NCI-H1694 (cell line): ENCODE results near the gene MOB3B.

Source experiments
- DNase-seq: peaks from one replicate; lab custom pipeline; 2025; lab: John Stamatoyannopoulos, UW

Gene MOB3B

DNA sequence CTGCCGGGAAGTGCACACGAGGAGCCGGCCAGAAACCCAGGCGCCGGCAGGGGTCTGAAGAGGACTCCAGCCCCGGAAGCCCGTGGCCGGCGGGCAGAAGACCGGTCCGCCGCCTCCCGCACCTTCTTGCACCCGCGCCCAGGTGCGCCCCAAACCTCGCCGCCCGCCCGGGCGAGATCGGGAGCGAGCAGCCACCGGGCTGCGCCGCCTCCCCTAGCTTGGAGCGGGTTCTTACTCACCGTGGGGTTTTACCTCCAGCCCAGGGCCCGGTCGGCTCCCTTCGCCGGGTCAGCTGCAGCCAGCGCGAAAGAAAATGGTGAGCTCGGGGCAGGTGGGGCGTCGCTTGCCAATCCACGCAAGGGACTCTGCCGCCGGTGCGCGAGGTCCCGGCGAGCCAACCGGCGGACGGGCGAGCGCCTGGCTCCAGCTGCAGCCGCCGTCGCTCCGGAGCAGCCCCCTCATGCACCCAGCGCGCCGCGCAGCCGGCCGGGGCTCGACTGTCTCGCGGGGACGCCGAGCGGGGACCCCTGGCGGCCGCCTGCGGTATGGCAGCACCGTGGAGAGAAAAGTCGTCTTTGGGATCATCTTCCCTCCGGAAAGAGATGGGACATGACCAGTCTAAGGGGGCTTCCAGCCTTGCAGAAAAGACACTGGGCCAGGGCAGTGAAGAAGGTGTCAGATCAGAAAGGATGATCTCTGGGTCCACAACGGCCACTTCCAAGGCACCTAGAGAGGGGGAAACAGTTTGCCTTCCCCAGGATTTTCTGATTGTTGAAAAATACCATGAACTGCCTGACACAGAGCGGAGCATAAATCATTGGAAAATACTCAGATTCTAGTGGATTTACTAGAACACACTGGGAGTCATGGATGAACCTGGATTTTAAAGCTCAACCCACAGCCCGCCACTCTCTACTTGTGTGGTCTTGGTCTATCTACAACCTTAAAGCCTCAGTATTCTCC is at the start of gene MOB3B:
MOB3B (minus strand) TSS at position 499 of the 963 bp plus-strand sequence. CDS start 74,264 bp downstream, outside the sequence.
- DNase-seq, result peak; percentile 41

DNA sequence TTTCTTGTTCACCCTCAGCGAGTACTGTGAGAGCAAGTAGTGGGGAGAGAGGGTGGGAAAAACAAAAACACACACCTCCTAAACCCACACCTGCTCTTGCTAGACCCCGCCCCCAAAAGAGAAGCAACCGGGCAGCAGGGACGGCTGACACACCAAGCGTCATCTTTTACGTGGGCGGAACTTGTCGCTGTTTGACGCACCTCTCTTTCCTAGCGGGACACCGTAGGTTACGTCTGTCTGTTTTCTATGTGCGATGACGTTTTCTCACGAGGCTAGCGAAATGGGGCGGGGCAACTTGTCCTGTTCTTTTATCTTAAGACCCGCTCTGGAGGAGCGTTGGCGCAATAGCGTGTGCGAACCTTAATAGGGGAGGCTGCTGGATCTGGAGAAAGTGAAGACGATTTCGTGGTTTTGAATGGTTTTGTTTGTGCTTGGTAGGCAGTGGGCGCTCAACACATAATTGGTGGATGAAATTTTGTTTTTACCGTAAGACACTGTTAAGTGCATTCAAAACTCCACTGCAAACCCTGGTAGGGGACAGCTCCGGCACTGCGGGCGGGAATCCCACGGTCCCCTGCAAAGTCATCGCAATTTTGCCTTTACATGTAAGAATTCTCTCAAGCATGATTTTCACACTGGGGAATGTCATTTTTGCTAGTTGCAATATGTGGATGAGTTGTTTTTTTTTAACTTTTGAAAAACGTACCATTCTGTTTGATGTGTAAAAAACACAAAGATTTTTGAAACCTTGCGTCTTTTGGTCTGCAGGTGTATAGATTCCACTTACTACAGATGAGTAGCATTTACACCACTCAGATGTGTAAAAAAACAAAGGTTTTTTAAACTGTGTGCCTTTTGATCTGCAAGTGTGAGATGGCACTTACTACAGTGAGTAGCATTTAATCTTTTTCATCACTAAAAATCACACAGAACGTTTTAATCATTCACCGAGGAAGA is 44.3 kb upstream of the MOB3B start:
- peak; percentile 99 for DNase-seq

DNA sequence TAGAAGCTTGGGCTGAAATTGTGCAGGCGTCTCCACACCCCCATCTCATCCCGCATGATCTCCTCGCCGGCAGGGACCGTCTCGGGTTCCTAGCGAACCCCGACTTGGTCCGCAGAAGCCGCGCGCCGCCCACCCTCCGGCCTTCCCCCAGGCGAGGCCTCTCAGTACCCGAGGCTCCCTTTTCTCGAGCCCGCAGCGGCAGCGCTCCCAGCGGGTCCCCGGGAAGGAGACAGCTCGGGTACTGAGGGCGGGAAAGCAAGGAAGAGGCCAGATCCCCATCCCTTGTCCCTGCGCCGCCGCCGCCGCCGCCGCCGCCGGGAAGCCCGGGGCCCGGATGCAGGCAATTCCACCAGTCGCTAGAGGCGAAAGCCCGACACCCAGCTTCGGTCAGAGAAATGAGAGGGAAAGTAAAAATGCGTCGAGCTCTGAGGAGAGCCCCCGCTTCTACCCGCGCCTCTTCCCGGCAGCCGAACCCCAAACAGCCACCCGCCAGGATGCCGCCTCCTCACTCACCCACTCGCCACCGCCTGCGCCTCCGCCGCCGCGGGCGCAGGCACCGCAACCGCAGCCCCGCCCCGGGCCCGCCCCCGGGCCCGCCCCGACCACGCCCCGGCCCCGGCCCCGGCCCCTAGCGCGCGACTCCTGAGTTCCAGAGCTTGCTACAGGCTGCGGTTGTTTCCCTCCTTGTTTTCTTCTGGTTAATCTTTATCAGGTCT is 43.5 kb upstream of the MOB3B start, which contains the start of gene C9orf72:
C9orf72 (minus strand) TSS at position 564 of the 716 bp plus-strand sequence. CDS start 6,361 bp downstream, outside the sequence.
- peak; percentile 44 for DNase-seq

DNA sequence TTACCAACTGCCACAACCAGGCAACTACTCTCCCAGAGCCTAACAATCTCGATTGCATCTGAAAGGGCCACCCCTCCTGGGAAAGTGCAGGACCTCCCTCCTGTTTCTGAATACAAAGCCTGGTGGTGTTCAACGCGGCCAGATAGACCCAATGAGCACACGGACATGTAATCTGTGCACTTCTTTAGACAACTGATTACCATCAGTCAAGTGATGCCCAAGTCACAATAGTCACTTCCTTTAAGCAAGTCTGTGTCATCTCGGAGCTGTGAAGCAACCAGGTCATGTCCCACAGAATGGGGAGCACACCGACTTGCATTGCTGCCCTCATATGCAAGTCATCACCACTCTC is 42.9 kb upstream of the MOB3B start:
- DNase-seq, result no peak

DNA sequence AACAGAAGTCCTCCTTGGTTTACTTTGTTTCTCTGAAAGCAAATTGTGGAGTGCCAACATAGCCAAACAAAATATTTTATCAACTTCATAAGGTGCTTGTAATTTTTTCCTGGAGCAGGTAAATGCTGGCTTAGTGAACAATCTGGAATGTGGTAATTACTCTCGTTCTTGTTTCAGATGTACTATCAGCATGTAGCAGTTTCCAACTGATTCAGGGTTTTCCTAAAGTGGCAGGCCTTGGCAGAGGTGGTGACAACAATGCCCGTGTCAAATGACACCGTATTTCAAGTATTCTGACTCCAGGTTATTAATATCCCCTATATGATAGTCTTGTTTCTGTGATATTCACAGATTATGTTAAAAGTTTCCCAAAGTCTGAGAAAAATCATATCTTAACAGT is 42.4 kb upstream of the MOB3B start:
- DNase-seq, result no peak

DNA sequence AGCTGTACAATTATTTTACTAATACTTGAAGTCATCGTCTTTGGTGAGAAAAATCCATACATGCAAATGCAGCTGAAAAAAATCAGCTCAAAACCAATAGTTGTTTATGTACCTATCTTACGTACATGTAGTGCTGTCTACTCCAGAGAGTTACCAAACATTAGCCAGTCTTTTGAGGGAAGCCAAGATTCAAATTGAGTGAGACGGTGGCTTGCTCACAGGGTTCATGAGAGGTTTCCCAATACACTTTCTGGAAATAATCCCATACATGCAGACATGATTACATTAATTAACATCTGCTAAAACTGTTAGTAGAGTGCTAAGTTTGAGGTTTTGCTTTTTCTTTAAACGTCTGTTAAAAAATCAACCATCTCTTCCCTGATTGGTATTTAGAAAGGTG is 41.4 kb upstream of the MOB3B start:
- DNase-seq, result no peak

DNA sequence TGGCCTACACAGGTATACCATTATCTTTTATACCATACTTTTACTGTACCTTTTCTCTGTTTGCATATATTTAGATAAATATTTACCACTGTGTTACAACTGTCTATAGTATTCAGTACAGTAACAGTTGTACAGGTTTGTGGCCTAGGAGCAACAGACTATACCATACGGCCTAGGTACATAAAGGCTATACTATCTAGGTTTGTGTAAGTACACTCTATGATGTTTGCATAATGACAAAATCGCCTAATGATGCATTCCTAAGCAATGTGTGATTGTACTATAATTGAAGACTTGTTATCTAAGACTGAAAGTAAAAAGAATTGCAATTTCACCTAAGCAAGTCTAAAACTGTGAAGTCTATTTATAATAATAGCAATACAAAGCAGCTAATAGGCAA is 39.8 kb upstream of the MOB3B start:
- no peak for DNase-seq

DNA sequence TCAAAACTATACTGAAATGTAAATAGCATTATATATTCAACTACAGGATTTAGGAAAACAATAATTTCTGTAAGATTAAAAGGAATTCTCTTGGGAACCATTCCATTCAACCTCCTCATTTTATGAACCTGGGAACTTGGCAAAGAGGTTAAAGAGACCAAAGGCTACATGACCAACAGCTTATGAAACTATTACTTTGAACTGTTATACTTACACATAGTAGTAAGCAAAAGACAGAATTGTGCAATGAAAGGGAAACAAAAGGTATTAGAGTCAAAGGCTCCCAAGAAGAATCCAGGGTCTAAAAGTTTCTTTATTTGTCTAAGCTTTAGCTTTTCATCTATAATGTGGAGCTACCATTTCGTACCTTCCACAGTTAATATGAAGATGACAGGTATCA is 36.5 kb upstream of the MOB3B start:
- no peak for DNase-seq

DNA sequence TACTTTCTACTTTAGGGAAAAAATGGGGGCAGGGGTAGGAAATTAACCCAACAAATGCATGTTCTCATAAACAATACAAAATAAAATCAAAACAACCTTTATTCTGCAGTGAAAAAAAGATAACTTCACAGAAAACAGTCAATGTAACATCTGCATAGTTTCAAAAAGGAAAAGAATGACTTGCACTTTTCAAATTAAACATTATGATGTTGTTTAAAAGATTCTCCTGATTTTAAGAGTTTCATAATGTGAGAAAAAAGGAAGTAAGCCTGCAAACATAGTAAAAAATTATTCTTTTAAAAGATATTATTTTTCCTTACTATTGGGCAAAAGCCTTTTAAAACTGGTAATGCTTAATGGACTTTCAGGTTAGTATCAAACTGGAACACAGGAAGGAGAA is 36.1 kb upstream of the MOB3B start:
- DNase-seq, result no peak

DNA sequence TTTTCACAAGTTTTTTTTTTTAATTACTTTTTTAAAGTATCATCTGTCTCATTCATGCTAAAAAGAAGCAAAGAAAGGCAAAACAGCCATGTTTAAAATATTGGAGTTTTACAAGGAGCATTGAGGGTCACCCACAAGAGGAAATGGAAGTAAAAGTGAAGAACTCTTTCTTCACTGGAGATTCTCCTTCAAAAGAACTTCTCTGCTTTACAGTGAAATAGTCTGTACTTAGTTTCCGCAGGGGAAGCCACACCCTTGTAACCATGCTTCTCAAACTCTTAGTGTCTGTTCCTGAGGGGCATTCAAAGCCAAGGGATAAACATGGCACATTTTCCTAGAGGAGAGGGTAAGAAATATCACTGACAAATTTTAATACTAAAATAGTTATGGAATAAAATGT is 35.1 kb upstream of the MOB3B start:
- no peak for DNase-seq

DNA sequence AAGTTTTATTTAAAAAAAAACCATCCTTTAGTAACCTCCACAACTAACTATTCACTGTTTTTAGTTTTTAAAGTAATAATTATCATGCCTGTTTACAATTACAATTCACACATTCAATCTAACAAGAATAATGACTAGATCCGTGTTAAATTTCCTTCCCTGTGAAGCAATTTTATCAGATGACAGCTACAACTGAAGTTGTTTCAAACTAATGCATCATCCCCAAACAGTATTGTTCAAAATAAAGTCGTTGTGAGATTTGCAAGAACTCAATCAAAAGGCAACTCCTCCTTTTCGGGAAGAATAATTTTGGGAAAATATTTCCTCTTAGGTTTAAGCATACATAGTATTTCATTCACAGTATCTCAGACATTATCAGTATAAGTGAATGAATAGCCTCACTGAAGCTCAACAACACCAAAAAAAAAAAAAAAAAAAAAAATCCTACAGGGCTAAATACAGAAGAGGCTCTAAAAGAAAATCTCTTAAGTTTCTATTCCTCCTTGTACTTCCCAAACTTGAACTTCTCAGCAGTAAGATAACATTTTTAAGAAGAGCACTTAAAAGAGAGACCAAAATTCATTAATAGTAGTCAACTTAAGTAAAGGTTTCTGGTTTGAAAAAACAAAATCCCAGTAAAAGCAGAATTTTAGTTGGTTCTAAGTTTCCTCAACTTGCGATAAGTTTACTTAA is 34.3 kb upstream of the MOB3B start:
- no peak for DNase-seq

DNA sequence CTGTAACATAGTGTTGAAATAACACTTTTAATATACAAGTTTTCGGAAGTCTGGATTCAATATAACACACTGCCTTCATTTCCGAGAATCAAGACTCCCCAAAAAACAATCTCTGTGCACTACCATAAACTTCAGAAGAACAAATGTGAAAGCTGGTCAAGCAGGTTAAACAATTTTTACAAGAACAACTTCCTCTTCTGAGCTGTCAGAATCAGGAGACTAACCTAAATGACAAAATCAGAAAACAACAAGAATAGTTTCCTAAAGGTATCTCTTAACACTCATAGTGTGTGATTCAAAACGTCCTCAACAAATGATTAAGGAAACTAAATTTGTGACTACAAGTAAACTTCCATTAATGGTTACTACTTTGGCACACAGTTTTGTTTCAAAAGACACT is 32.1 kb upstream of the MOB3B start:
- DNase-seq, result no peak

DNA sequence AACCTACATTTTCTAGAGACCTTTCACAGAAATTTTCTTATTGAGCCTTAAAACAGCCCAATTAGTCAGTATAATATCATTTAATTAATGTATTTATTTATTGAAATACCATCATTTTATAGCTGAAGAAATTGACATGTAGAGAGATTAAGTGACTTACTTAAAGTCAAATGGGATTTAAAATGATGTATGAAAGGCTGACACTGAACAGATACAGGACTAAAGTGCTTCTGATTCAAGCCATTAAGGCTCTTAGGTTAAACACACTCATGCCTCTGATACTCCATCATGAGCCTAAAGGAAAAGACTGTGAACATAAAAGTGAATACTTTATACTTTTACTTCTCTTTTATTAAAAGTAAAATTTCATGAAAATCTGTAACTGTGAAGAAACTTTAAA is 30.8 kb upstream of the MOB3B start:
- no peak for DNase-seq

DNA sequence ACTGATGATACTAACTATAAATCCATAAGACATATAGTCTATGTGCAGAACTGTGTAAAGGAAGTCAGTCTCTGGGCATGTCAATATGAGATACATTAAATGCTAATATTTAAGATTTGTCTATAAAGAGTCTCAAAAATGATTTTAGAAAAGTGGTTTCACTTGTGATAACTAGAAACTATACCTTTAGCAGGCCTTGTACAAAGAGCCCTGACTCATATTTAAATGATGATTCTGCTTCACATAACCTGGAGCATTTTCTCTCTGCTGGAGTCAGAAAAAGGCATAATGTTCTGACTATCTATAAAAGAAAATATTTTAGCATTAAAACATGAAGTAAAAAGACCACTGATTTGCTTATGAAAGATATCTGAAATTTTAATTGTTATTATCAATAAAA is 28.7 kb upstream of the MOB3B start:
- no peak for DNase-seq

DNA sequence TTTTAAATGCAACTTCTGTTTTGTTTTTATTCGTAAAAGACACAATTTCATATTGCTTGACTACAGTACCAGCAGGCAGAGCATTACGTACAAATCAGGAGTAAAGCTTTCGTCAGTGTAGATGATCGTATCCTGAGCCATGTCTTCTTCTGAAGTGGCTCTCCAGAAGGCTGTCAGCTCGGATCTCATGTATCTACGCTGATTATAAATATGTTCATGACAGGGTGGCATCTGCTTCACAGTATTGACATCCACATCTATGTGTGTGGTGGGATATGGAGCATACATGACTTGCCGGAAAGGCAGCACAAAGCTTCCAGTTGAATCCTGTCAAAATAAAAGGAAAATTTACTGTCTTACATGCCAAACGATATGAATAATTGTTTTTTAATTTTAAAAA is 26.9 kb upstream of the MOB3B start:
- no peak for DNase-seq

DNA sequence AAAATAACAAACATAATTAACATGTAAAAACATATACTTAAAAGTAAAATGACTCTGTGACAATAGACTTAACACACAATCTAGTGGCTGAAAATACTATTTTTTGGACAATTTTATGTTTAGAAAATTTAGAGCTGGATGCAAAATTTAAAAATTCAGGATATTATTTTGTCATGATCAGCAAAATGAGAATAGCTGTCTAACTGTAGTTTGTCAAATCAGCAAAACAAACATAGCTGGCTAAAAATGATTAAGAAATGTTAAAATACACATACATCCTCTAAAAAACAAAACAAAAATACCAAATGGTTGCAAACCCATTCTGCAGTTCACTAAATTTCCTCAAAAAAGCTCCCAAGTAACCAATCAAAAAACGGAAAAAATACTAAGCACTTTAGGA is 25.1 kb upstream of the MOB3B start:
- DNase-seq, result no peak

DNA sequence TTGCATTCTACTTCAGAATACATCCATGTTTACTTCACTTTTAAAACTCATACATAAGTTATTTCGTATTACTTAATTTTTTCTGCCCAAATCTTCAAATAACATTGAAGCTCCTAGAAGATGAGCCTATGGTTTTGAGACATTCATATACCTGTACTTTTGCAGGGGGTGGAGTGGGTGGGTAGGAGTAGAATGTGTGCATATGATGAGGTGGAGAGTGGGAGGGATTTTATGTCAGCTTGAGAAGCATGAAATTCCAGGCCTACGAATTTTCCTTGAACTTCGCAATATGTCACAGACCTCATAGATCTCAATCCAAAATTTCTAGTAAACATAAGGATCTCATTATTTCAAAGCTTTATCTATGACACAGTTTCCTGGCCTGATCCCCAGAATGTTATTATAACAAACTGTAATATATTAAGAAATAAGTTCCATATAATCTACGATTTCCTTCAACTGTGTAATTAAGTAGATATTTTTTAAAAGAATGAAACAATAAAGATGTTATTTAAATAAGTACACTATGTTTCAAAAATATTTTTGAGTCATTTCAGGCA is 19.7 kb upstream of the MOB3B start:
- no peak for DNase-seq

DNA sequence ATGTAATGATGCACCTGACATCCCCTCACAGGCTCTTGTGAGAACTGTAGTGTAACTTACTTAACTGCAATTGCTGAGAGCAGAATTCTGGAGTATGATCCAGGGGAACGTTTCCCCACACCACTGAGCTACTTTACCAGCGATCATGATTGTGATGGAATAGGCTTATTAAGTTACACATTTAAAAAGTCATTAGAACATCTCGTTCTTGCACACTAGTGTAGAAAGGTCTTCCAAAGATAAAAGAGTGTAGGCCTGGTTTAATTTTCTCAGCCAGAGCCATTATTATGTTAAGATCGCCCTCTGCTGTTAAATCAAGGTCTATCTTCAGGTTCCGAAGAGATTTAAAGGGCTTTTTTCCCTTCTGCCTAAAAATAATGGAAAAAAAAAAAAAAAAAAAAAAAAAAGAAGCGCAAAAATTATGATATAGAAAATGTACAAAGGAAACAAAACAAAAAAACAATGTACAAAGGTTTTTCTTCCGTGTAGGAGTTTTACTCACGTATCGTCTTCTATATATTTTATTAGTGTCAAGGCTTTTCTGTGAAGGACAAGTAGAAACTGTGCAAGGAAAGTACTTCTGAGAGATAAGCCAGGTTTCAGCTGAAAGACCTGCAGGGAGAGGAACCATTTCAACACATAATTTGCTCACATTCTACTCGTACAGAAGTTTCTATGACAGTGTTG is 18.6 kb upstream of the MOB3B start:
- peak; percentile 49 for DNase-seq

DNA sequence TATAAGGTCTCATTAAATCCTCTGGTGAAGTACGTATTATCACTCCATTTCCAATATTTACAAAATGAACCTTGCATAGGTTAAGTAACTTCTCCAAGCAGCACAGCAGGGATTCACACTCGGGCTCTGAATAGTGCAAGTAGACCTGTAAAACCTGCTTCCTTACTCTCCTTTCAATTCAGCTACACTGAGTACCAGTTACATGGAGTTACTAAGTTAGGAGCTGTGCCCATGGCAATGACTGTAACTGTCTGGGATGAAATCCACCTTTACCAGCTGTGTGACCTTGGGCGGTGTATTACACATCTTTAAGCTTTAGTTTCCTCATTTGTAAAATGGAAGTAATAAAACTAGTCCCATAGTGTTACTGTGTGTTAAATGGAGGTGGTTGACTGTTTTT is 15.9 kb upstream of the MOB3B start:
- no peak for DNase-seq

DNA sequence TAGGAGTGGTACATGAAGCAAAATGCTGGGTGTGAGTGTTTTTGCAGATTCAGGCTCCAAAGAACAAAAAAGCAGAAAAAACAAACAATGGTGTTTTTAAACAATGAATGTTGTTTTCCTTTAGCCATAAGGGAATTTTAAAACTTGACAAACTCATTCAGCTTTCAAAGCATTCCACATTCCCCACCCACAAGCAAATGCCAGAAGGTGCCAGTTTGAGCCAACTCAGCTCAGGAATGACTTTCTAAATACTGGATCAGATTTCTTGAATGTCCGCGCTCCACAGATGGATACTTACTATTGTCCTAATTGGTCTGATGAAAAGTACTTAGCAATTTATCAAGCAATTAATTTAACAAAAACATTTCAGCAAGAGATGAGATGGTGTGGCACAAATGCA is 12.9 kb upstream of the MOB3B start:
- DNase-seq, result no peak

DNA sequence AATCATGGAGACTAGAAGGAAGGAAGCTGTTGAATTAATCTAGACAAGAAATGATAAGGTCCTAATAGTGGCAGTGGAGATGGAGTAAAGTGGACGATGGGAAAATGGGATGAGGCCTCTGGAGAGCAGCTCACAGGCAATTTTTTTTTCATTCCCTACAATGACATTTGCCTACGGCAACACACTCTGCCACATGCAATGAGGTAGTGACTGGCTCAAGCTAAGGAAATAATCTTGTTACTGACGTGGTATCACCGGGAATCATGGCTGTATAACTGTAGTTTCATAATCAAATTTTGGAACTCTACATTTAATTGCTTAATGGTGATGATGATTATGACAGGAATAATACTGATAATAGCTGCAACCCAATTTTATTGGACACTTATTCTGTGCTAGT is 12.1 kb upstream of the MOB3B start:
- DNase-seq, result no peak
